ENCODE results near the gene RND1.

DNA sequence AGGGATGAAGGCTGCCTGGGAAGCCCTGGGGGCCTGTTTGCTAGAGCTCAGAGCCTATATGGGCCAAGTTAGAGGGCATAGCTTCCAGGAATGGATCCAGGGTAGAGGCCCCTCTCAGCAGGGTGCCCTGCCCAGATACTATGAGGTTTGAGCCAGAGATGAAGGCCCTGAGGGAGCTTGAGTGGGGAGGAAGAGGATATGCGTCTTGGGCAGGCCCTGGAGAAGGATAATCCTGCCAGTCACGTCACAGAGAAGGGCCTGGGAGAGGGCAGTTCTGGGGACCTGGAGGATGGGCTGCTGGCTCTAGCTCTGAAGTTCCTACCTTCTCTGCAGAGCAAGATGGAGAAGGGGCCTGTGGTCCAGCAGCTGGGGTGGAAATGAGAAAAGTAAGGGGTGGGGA lies 53.3 kb downstream of the RND1 start:
- TF ChIP-seq POLR2A (IDR thresholded peaks at IDR 0.05): no peak
- TF ChIP-seq, protein P1, sequence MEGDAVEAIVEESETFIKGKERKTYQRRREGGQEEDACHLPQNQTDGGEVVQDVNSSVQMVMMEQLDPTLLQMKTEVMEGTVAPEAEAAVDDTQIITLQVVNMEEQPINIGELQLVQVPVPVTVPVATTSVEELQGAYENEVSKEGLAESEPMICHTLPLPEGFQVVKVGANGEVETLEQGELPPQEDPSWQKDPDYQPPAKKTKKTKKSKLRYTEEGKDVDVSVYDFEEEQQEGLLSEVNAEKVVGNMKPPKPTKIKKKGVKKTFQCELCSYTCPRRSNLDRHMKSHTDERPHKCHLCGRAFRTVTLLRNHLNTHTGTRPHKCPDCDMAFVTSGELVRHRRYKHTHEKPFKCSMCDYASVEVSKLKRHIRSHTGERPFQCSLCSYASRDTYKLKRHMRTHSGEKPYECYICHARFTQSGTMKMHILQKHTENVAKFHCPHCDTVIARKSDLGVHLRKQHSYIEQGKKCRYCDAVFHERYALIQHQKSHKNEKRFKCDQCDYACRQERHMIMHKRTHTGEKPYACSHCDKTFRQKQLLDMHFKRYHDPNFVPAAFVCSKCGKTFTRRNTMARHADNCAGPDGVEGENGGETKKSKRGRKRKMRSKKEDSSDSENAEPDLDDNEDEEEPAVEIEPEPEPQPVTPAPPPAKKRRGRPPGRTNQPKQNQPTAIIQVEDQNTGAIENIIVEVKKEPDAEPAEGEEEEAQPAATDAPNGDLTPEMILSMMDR (IDR thresholded peaks at IDR 0.05): no peak

All from tibial nerve (tissue), 3 donors.